HCT116 (cell line): ENCODE measurements around the gene MMP25. TPM values are rescaled to one million over a fixed set of nuclear protein-coding genes. Genes with fewer than 3 reads are reported as not detected.
A peak's percentile ranks its signal among the peaks of the same experiment; 100 is the strongest.

Experiments
- ATAC-seq: fragments of 200-7000 bp; cut with Tn5 transposase; 2 replicates; pipeline ENCODE4 v1.9.1; 2020; ENCODE audit warnings: mild to moderate bottlenecking, moderate library complexity
- BruUV-seq: library from RNA; stranded (reverse); fragments of 400-500 nt; replicated peaks from 2 replicates; lab custom pipeline; 2021; lab: Mats Ljungman, UMichigan
- CTCF ChIA-PET: fragments of 300-600 bp; sonication (Branson Sonifier 250); formaldehyde crosslinking; loops from one replicate; lab custom pipeline; 2021; ENCODE audit warnings: antibody characterized with exemption; lab: Charles Lee
- POLR2A ChIA-PET: fragments of 300-600, 350-600 bp; sonication (Branson Sonifier 250); formaldehyde crosslinking; loops from one replicate; lab custom pipeline; 2021; ENCODE audit warnings: antibody characterized with exemption; lab: Charles Lee
- RAD21 ChIA-PET, 2 experiments: fragments of 300-600 bp; sonication (Branson Sonifier 250); formaldehyde crosslinking; loops; one replicate each; lab custom pipeline; 2023; ENCODE audit warnings: low total read pairs in 2 of 2; ENCODE audit not compliant: uncharacterized antibody in 2 of 2, unreplicated experiment in 2 of 2, low non-redundant PET in 1 of 2; lab: Charles Lee
- DNase-seq: peaks from one replicate; pipeline ENCODE4 v3.0.0-alpha.2; 2010; ENCODE audit warnings: low read depth, low spot score
- H2AFZ ChIP-seq: fragments of 200-600 bp; shearing (Covaris generic), sonication (generic); 2 replicates; pipeline ENCODE4 v1.6.1; 2017; ENCODE audit warnings: low read depth, mixed run types, mixed read lengths, antibody characterized with exemption, low read length; ENCODE audit not compliant: poor library complexity, severe bottlenecking
- H3K27ac ChIP-seq: 2 replicates; pipeline ENCODE4 v1.5.1; 2012; ENCODE audit warnings: low read depth, low read length
- H3K27me3 ChIP-seq: fragments of 200-600 bp; sonication (generic); 2 replicates; pipeline ENCODE4 v1.6.1; 2016; ENCODE audit warnings: mixed run types, low read length, mixed read lengths; ENCODE audit not compliant: insufficient read depth
- H3K36me3 ChIP-seq, 2 experiments: fragments of 200-500 bp in 1 of 2; fragments of 200-600 bp in 1 of 2; sonication (Bioruptor generic) in 1 of 2; sonication (generic) in 1 of 2; 2 replicates each; pipeline versions ENCODE4 v1.5.1 to v1.6.1; 2014 to 2016; ENCODE audit warnings: low read length in 2 of 2, inconsistent platforms in 1 of 2, mixed read lengths in 1 of 2, mixed run types in 1 of 2; ENCODE audit not compliant: insufficient read depth in 2 of 2, control insufficient read depth in 1 of 2
- H3K4me1 ChIP-seq, 2 experiments: fragments of 200-600 bp in 1 of 2; sonication (generic) in 1 of 2; 2 replicates each; pipeline versions ENCODE4 v1.5.1 to v1.6.1; 2012 to 2017; ENCODE audit warnings: low read length in 2 of 2, inconsistent platforms in 1 of 2, mild to moderate bottlenecking in 1 of 2, mixed read lengths in 1 of 2, mixed run types in 1 of 2, moderate library complexity in 1 of 2; ENCODE audit not compliant: insufficient read depth in 2 of 2, control insufficient read depth in 1 of 2
- H3K4me2 ChIP-seq: fragments of 200-600 bp; sonication (generic); 2 replicates; pipeline ENCODE4 v1.6.1; 2017; ENCODE audit warnings: mixed run types, low read length, mixed read lengths
- H3K4me3 ChIP-seq, 2 experiments: fragments of 200-600 bp in 1 of 2; sonication (generic) in 1 of 2; replicated peaks in 1 of 2; 2 replicates each; pipeline ENCODE4 v1.5.1; 2011 to 2016; ENCODE audit warnings: low read length in 2 of 2, control low read depth in 1 of 2, low read depth in 1 of 2, mild to moderate bottlenecking in 1 of 2, mixed read lengths in 1 of 2, mixed run types in 1 of 2
- H3K79me2 ChIP-seq: fragments of 200-600 bp; sonication (generic); 2 replicates; pipeline ENCODE4 v1.6.1; 2017; ENCODE audit warnings: mild to moderate bottlenecking, mixed run types, low read length, moderate library complexity, mixed read lengths; ENCODE audit not compliant: insufficient read depth
- H3K9ac ChIP-seq: fragments of 200-600 bp; sonication (generic); 2 replicates; pipeline ENCODE4 v1.6.1; 2016; ENCODE audit warnings: low read length, mixed read lengths
- H3K9me2 ChIP-seq: fragments of 200-600 bp; sonication (generic), shearing (Covaris generic); 2 replicates; pipeline ENCODE4 v1.6.1; 2017; ENCODE audit warnings: mixed run types, mild to moderate bottlenecking, moderate library complexity; ENCODE audit not compliant: insufficient read depth
- H3K9me3 ChIP-seq, 2 experiments: fragments of 200-500 bp in 1 of 2; fragments of 200-600 bp in 1 of 2; sonication (Bioruptor generic) in 1 of 2; sonication (generic) in 1 of 2; 2 replicates each; pipeline ENCODE4 v1.6.1; 2014 to 2017; ENCODE audit warnings: low read length in 2 of 2, mixed read lengths in 2 of 2, inconsistent platforms in 1 of 2, low read depth in 1 of 2, mild to moderate bottlenecking in 1 of 2, mixed run types in 1 of 2, moderate library complexity in 1 of 2; ENCODE audit not compliant: control insufficient read depth in 1 of 2, insufficient read depth in 1 of 2
- H4K20me1 ChIP-seq: fragments of 200-600 bp; sonication (generic), shearing (Covaris generic); 2 replicates; pipeline ENCODE4 v1.6.1; 2017; ENCODE audit warnings: mixed run types, mild to moderate bottlenecking, moderate library complexity; ENCODE audit not compliant: insufficient read depth
- CTCF ChIP-seq, 3 experiments: fragments of 200-600 bp in 1 of 3; sonication (generic) in 1 of 3; IDR thresholded peaks in 2 of 3; conservative IDR thresholded peaks in 1 of 3; 2 replicates each; pipeline ENCODE4 v1.5.1; 2012 to 2017; ENCODE audit warnings: low read depth in 2 of 3, low read length in 2 of 3, antibody characterized with exemption in 1 of 3, borderline replicate concordance in 1 of 3, control low read depth in 1 of 3, mild to moderate bottlenecking in 1 of 3, mixed read lengths in 1 of 3, mixed run types in 1 of 3, moderate library complexity in 1 of 3; ENCODE audit not compliant: insufficient read depth in 1 of 3
- EZH2phosphoT487 ChIP-seq: fragments of 200-600 bp; IDR thresholded peaks from 2 replicates; pipeline ENCODE4 v1.6.1; 2018; ENCODE audit warnings: antibody characterized with exemption, borderline replicate concordance
- RAD21 ChIP-seq: IDR thresholded peaks from 2 replicates; pipeline ENCODE4 v1.6.1; 2012; ENCODE audit warnings: low read depth, mild to moderate bottlenecking
- SIN3A ChIP-seq: IDR thresholded peaks from 2 replicates; pipeline ENCODE4 v1.6.1; 2012; ENCODE audit warnings: low read depth
- SP1 ChIP-seq: IDR thresholded peaks from 2 replicates; pipeline ENCODE4 v1.6.1; 2012; ENCODE audit warnings: low read depth
- SRF ChIP-seq: IDR thresholded peaks from 2 replicates; pipeline ENCODE4 v1.6.1; 2012; ENCODE audit warnings: low read depth
- ZNF274 ChIP-seq: fragments of 200-500 bp; sonication (Bioruptor generic); IDR thresholded peaks from 2 replicates; pipeline ENCODE4 v1.6.1; 2014; ENCODE audit warnings: mild to moderate bottlenecking, low read depth, low read length, inconsistent platforms
- intact Hi-C: fragments of 100-400 bp; cut with micrococcal nuclease; formaldehyde crosslinking; loops from 2 replicates; pipeline ENCODE4 v1.10.0; 2022
- total RNA-seq: library from RNA; stranded (reverse); gene quantifications from one replicate; pipeline ENCODE4 v1.2.1, GENCODE V29; 2021; ENCODE audit not compliant: unreplicated experiment

Gene MMP25
- total RNA-seq, 1 experiment from 2014 or later, result 2.5 TPM

DNA sequence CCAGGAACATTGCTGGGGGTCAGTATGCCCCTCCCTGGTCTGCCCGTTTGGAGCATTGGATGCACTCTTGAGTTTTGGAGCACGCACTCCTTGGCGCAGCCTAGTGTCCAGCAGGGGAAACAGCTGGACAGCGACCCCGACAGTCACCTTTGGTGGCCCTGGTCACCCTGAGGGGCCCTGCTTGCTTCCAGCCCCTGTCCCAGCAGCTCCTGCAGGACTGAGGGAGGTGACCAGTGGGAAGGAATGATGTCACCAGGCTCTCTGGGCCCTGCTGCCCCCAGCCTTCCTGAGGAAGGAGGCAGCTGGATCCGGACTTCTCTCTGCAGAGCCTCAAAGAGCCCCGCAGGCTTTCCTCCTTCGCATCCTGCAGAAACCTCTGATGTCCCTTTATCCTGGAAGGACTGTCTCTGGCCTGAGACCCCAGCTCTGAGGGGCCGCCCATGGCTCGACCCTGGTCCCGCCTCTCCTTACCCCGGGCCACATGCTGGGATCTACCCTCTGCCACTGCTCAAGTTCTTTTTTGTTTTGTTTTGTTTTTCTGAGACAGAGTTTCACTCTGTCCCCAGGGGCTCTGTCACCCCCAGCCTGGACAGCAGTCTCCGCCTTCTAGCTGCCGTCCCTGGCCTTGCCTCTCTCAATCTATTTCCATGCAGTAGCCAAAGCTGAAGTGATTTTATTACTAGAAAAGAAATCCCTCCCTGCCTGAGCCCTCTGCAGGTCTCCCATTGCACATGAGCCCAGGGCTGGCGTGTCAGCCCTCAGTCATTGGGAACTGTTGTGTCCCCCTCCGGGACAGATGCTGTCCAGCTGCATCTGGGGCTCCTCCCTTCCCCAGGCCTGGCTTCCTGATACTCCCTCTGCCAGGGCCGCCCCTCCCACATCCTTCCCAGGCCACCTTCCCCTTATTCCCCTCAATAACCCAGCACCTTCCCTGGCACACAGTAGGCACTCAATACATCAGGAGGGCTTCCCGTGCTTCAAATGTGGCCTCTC is 41.2 kb downstream of the MMP25 start:
- H3K4me2 ChIP-seq, result no peak overlapping the region
- H4K20me1 ChIP-seq, result no peaks in the 10 kb centered on the region
- H2AFZ ChIP-seq, result no peak overlapping the region
- POLR2A ChIA-PET, result no interaction called here
- no peaks in the 10 kb centered on the region for H3K36me3 ChIP-seq
- no peaks in the 10 kb centered on the region for H3K79me2 ChIP-seq
- H3K4me1 ChIP-seq, result no peaks in the 10 kb centered on the region
- no peaks in the 10 kb centered on the region for H3K9me3 ChIP-seq
- no peak overlapping the region for H3K27ac ChIP-seq
- TF ChIP-seq SIN3A, result no peak
- TF ChIP-seq RAD21, result peak; percentile 34; the same call in 1 of the 2 replicates
- TF ChIP-seq CTCF (IDR thresholded peaks at IDR 0.05 in 2 of 3, conservative IDR thresholded peaks at IDR 0.05 in 1 of 3; ENCODE audit: borderline replicate concordance in 1 of 3, insufficient read depth in 1 of 3, low read depth in 2 of 3, low read length in 2 of 3), result peak; percentile 42 to 50 (median 44); a peak in 5 of 6 replicates
- no peak for TF ChIP-seq ZNF274
- no peaks in the 10 kb centered on the region for H3K27me3 ChIP-seq
- ATAC-seq (peak; percentile 68), DNase-seq (no peak)
- H3K4me3 ChIP-seq, result no peak overlapping the region
- intact Hi-C loops, result no loop called here
- no TSS peak for BruUV-seq
- RAD21 ChIA-PET, result no interaction called here
- H3K9ac ChIP-seq, result no peak overlapping the region
- H3K9me2 ChIP-seq, result no peaks in the 10 kb centered on the region
- CTCF ChIA-PET, result interaction anchor here (0.5 to 1.3 kb wide), 3 partner anchors 10 to 59 kb away, joined by 3 read pairs; no protein-coding TSS in a partner anchor

DNA sequence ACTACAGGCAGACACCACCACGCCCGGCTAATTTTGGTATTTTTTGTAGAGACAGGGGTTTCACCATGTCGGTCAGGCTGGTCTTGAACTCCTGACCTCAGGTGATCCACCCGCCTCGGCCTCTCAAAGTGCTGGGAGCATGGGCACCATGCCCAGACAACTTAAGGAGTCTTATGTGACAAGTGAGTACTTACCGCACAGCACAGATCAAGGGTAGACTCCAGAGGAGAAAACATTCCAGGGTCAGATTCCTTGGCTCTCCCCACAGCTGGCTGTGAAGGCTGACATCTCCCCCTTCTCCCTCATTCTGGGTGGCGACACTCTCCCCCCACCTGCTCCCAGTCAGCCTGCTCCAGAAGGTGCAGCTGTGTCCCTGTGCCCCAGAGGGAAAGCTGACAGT is 42.1 kb downstream of the MMP25 start:
- Histone ChIP-seq H4K20me1 (no peaks in the 10 kb centered on the region), H3K4me3 (no peak overlapping the region), H3K36me3 (no peaks in the 10 kb centered on the region), H3K4me1 (no peaks in the 10 kb centered on the region), H3K9ac (no peak overlapping the region), H3K79me2 (no peaks in the 10 kb centered on the region), H3K9me3 (no peaks in the 10 kb centered on the region), H3K27ac (no peak overlapping the region), H2AFZ (no peak overlapping the region), H3K9me2 (no peaks in the 10 kb centered on the region), H3K4me2 (no peak overlapping the region), H3K27me3 (no peaks in the 10 kb centered on the region)
- ChIA-PET RAD21 (no interaction called here), POLR2A (no interaction called here), CTCF (no interaction called here)
- BruUV-seq, result no TSS peak
- ATAC-seq (no peak), DNase-seq (no peak)
- TF ChIP-seq SRF (no peak), SP1 (no peak), EZH2phosphoT487 (no peak), ZNF274 (no peak)
- intact Hi-C loops, result no loop called here
